BE2C (cell line): ENCODE results near the gene XCR1. TPM values are rescaled to one million over a fixed set of nuclear protein-coding genes. Genes with fewer than 3 reads are reported as not detected.

ENCODE experiments used
- DNase-seq: peaks from one replicate; pipeline ENCODE4 v3.0.0-alpha.2; 2020
- H3K27me3 ChIP-seq: fragments of 250-450 bp; sonication (Bioruptor Pico); 2 replicates; pipeline ENCODE4 v1.5.1; 2020; ENCODE audit warnings: mild to moderate bottlenecking
- H3K36me3 ChIP-seq: fragments of 250-450 bp; sonication (Bioruptor Pico); 2 replicates; pipeline ENCODE4 v1.5.1; 2020; ENCODE audit warnings: mild to moderate bottlenecking
- H3K4me1 ChIP-seq: fragments of 250-450 bp; sonication (Bioruptor Pico); 2 replicates; pipeline ENCODE4 v1.5.1; 2020
- H3K4me3 ChIP-seq: 2 replicates; pipeline ENCODE4 v1.5.1; 2011; ENCODE audit warnings: low read depth, low read length
- H3K9me3 ChIP-seq: fragments of 250-450 bp; sonication (Bioruptor Pico); 2 replicates; pipeline ENCODE4 v1.5.1; 2020
- polyA plus RNA-seq: library from polyadenylated mRNA; unstranded; fragments of >200 nt; gene quantifications from one replicate; pipeline ENCODE4 v1.2.1, GENCODE V29; 2012; ENCODE audit warnings: low read depth, missing spikeins; ENCODE audit not compliant: insufficient read length, insufficient read depth
- TF ChIP-seq, protein P1 (sequence below): IDR thresholded peaks from 2 replicates; pipeline ENCODE4 v1.5.1; 2012; ENCODE audit warnings: mild to moderate bottlenecking, low read depth, low read length

Gene XCR1
- not detected for polyA plus RNA-seq

DNA sequence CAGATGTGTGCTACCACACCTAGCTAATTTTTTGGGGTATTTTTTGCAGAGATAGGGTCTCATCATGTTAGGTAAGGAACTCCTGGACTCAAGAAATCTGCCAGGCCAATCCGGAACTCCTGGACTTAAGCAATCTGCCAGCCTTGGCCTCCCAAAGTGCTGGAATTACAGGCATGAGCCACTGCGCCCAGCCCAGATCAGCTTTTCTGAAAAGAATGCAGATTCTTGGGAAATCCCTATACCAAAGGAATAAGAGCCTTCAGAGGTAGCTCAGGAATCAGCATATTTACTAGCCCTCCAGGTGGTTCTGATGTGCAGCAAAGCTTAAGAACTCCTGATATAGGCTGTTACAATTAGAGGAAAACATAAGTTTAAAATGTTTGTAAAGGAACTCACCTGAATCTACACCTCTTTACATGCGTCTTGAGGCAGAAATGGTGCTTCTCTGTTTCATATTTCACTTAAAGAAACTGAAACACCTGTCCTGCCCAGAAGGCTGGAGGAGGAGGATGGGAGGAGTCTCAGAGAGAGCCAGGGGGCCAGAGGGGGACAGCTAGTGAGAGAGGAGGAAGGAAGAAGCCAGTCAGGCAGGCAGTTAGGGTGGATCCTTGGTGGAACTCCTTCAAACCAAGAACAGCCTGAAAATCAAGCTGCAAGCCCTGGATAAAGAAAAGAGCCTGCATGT is at the start of gene XCR1:
TSS of gene XCR1 (minus strand) at position 463 of the 685 bp plus-strand sequence. CDS start 5,536 bp downstream, outside the sequence.
- TF ChIP-seq, protein P1, sequence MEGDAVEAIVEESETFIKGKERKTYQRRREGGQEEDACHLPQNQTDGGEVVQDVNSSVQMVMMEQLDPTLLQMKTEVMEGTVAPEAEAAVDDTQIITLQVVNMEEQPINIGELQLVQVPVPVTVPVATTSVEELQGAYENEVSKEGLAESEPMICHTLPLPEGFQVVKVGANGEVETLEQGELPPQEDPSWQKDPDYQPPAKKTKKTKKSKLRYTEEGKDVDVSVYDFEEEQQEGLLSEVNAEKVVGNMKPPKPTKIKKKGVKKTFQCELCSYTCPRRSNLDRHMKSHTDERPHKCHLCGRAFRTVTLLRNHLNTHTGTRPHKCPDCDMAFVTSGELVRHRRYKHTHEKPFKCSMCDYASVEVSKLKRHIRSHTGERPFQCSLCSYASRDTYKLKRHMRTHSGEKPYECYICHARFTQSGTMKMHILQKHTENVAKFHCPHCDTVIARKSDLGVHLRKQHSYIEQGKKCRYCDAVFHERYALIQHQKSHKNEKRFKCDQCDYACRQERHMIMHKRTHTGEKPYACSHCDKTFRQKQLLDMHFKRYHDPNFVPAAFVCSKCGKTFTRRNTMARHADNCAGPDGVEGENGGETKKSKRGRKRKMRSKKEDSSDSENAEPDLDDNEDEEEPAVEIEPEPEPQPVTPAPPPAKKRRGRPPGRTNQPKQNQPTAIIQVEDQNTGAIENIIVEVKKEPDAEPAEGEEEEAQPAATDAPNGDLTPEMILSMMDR: no peak
- no peaks in the 10 kb centered on the region for H3K4me1 ChIP-seq
- H3K9me3 ChIP-seq: no peaks in the 10 kb centered on the region
- no peaks in the 10 kb centered on the region for H3K36me3 ChIP-seq
- H3K27me3 ChIP-seq: no peaks in the 10 kb centered on the region
- no peak for DNase-seq
- no peak within 1 kb of the TSS for H3K4me3 ChIP-seq

DNA sequence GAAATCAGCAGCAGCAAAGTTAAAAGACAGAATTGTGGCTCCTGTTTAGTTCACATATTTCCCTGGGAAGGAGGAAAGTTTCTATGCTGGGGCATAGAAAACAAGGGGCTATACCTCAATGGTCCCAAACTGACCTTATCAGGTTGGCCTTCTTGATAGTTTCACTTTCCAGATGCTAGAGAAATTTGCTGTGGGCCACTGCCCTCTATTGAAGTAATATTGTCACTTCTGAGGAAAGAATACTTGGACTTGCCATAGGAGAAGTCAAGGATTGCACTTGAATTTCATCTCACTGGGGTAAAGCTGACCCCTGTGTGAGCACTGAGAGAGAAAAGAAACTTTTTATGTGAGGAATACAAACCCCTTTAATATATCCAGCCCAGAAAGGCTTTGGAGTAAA is 49.3 kb upstream of the XCR1 start:
- H3K4me1 ChIP-seq: no peaks in the 10 kb centered on the region
- H3K9me3 ChIP-seq: no peaks in the 10 kb centered on the region
- no peaks in the 10 kb centered on the region for H3K27me3 ChIP-seq
- TF ChIP-seq, protein P1: no peak
- no peak for DNase-seq
- H3K4me3 ChIP-seq: no peak overlapping the region
- H3K36me3 ChIP-seq: no peaks in the 10 kb centered on the region

DNA sequence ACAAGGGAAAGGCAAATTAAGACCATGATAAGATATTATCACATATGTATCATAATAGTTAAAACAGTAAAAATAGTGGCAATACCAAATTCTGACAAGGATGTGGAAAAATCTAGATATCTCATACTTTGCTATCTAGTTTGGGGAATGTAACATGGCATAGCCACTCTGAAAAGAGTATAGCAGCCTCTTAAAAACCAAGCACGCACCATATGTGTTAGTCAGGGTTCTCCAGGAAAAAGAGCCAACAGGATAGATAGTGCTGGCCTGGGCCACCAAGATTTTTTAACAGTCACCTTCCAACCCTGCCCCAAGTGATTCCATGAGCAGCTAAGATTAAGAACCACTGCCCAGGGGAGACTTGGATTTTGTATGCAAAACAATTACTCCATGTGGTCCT is 48.5 kb upstream of the XCR1 start:
- no peak for DNase-seq
- Histone ChIP-seq H3K4me3 (no peak overlapping the region), H3K27me3 (no peaks in the 10 kb centered on the region), H3K9me3 (no peaks in the 10 kb centered on the region), H3K4me1 (no peaks in the 10 kb centered on the region), H3K36me3 (no peaks in the 10 kb centered on the region)
- TF ChIP-seq, protein P1: no peak

GRCh38 chr3:46071222-46071858 is 44.1 kb upstream of the XCR1 start:
- no peak overlapping the region for H3K4me3 ChIP-seq
- TF ChIP-seq, protein P1: no peak
- H3K27me3 ChIP-seq: no peaks in the 10 kb centered on the region

GRCh38 chr3:46070595-46071093 is 43.4 kb upstream of the XCR1 start:
- Histone ChIP-seq H3K36me3 (no peaks in the 10 kb centered on the region), H3K4me1 (no peaks in the 10 kb centered on the region), H3K4me3 (no peak overlapping the region), H3K9me3 (no peaks in the 10 kb centered on the region), H3K27me3 (no peaks in the 10 kb centered on the region)
- DNase-seq: no peak
- TF ChIP-seq, protein P1: no peak

More at GRCh38 chr3:46071222-46071858, 44.1 kb upstream of the XCR1 start:
- Histone ChIP-seq H3K4me1 (no peaks in the 10 kb centered on the region), H3K9me3 (no peaks in the 10 kb centered on the region), H3K36me3 (no peaks in the 10 kb centered on the region)
- DNase-seq: no peak

DNA sequence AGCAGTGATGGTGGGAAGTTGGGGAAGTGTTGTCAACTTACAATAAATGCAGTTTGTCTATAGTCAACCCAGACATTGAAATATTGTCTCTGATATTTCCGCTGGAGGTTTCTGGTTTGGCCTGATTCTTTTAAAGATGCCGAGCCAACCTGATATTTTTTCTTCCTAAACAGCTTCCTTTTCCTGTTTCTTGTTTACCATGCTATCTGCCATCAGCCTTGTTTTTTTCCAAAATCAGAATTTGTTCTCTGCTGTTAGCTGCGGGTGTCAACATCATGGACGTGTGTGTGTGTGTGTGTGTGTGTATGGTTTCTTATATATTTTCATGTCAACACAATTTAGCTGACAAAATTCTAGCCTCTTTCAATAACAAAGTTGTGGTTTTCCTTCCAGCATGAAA is 41.2 kb upstream of the XCR1 start:
- TF ChIP-seq, protein P1: no peak
- Histone ChIP-seq H3K36me3 (no peaks in the 10 kb centered on the region), H3K4me1 (no peaks in the 10 kb centered on the region), H3K27me3 (no peaks in the 10 kb centered on the region), H3K9me3 (no peaks in the 10 kb centered on the region), H3K4me3 (no peak overlapping the region)
- DNase-seq: no peak
